KMS-11 (cell line): Measurements from ENCODE around the gene ENOX1.

ENCODE experiments used
- H2AFZ ChIP-seq: fragments of 200-600 bp; sonication (generic); 2 replicates; pipeline ENCODE4 v1.6.1; 2016; ENCODE audit warnings: antibody characterized with exemption, mixed run types, low read depth
- H3K27ac ChIP-seq: fragments of 200-600 bp; sonication (generic); 2 replicates; pipeline ENCODE4 v1.6.1; 2016; ENCODE audit warnings: mild to moderate bottlenecking, mixed run types
- H3K27me3 ChIP-seq: fragments of 200-600 bp; sonication (generic); 2 replicates; pipeline ENCODE4 v1.6.1; 2017; ENCODE audit warnings: mild to moderate bottlenecking, low read depth, mixed run types, moderate library complexity; ENCODE audit not compliant: insufficient read depth
- H3K36me3 ChIP-seq: fragments of 200-600 bp; sonication (generic); 2 replicates; pipeline ENCODE4 v1.6.1; 2017; ENCODE audit warnings: mild to moderate bottlenecking, mixed run types; ENCODE audit not compliant: insufficient read depth
- H3K4me1 ChIP-seq: fragments of 200-600 bp; sonication (generic); 2 replicates; pipeline ENCODE4 v1.6.1; 2016; ENCODE audit warnings: mild to moderate bottlenecking, low read depth, mixed run types; ENCODE audit not compliant: poor library complexity, severe bottlenecking
- H3K4me2 ChIP-seq: fragments of 200-600 bp; sonication (generic); 2 replicates; pipeline ENCODE4 v1.7.0; 2016; ENCODE audit warnings: mild to moderate bottlenecking, mixed run types
- H3K4me3 ChIP-seq: fragments of 200-600 bp; sonication (generic); IDR thresholded peaks from 2 replicates; pipeline ENCODE4 v1.6.1; 2017; ENCODE audit warnings: low read depth, low read length, mixed read lengths; ENCODE audit not compliant: insufficient read depth
- H3K79me2 ChIP-seq: fragments of 200-600 bp; sonication (generic); 2 replicates; pipeline ENCODE4 v1.6.1; 2016; ENCODE audit warnings: low read depth, mixed run types; ENCODE audit not compliant: insufficient read depth
- H3K9ac ChIP-seq: fragments of 200-600 bp; sonication (generic); 2 replicates; pipeline ENCODE4 v1.6.1; 2016; ENCODE audit warnings: mild to moderate bottlenecking, mixed run types
- H4K20me1 ChIP-seq: fragments of 200-600 bp; sonication (generic); 2 replicates; pipeline ENCODE4 v1.6.1; 2016; ENCODE audit warnings: mild to moderate bottlenecking, mixed run types; ENCODE audit not compliant: insufficient read depth
- TF ChIP-seq, protein P1 (sequence below): fragments of 200-600 bp; sonication (generic); conservative IDR thresholded peaks from 2 replicates; pipeline ENCODE4 v1.6.1; 2017; ENCODE audit warnings: low read depth, mild to moderate bottlenecking, antibody characterized with exemption, low read length, moderate library complexity, mixed read lengths

Gene ENOX1

DNA sequence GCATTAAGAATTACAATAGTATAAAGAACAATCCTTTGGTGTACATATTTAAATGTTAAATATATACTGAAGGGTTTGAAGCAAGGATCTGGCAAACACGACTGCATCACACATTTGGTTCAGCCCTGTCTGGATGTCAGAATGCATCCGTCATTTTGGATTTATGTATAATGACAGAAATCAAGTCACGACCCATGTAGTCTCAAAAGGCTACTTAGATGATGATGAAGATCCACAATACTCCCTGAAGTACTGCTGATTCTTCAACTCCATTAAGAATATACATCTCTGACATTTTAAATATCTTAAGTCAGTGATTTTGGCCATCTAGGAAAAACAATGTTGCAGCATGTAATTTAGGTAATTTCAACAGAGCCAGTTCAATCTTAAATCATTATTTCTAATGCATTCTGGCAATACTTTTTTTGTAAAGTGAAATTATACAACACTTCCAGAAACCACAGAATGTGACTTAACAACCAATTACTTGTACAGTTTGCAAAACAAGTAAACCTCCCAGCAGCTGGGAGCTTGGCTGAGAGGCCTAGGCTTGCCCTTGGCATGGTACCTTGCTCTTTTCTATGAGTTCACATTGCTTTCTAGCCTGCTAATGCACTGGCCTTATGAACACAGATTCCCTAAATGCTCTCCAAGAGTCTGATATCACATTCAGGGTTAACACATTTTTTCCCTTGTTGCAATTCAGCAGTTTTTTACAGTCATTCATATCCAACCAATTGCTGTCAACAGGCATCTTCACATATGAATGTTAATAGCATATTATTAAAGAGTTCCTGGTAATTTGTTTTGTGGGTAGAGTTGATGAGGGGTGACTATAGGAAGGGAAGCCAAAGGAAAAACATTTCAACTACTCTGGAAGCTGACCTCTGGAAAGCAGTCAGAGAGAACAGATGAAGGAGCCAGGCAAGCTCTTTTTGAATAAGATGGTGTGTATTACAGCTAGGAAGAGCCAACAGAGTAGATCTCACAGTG is 175.2 kb downstream of the ENOX1 start:
- TF ChIP-seq, protein P1, sequence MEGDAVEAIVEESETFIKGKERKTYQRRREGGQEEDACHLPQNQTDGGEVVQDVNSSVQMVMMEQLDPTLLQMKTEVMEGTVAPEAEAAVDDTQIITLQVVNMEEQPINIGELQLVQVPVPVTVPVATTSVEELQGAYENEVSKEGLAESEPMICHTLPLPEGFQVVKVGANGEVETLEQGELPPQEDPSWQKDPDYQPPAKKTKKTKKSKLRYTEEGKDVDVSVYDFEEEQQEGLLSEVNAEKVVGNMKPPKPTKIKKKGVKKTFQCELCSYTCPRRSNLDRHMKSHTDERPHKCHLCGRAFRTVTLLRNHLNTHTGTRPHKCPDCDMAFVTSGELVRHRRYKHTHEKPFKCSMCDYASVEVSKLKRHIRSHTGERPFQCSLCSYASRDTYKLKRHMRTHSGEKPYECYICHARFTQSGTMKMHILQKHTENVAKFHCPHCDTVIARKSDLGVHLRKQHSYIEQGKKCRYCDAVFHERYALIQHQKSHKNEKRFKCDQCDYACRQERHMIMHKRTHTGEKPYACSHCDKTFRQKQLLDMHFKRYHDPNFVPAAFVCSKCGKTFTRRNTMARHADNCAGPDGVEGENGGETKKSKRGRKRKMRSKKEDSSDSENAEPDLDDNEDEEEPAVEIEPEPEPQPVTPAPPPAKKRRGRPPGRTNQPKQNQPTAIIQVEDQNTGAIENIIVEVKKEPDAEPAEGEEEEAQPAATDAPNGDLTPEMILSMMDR, result no peak
- H3K27me3 ChIP-seq, result no peaks in the 10 kb centered on the region
- H4K20me1 ChIP-seq, result no peaks in the 10 kb centered on the region
- no peak overlapping the region for H3K4me2 ChIP-seq
- no peaks in the 10 kb centered on the region for H3K36me3 ChIP-seq
- no peaks in the 10 kb centered on the region for H3K4me1 ChIP-seq
- H3K27ac ChIP-seq, result no peak overlapping the region
- H3K79me2 ChIP-seq, result no peaks in the 10 kb centered on the region
- H2AFZ ChIP-seq, result no peak overlapping the region
- no peak overlapping the region for H3K9ac ChIP-seq
- H3K4me3 ChIP-seq, result no peak overlapping the region

DNA sequence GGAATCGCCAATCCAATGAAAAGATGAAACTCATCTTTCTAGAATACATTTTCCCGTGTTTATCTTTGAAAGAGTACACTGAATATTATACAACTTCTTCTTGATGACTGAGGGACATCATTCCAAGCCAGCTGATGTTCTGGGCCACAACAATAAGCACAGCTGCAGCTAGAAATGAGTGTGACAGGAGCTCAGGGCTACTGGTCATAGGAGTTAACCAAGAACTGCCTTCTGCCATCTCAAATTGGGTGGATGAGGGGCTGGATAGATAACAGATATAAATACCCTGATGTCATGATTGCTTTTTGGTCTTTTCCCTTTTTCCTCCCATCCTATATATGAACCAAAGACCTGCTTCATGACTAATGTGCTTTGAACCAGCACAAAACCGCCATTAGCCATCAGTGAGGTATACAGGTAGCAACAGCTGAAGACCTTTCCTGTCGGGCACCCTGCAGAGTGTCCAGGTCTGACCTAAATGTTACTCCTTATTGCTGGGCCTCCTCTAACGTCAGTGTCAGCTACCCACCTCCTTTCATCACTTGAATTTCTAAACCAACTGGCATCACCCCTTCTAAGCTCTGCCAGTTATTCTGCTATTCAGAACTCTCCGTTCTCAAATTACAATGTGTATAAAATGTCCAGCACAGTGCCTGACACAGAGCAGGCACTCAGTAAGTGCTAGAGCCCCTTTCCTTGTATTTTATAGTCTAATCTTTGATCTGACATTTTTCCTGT is 178.2 kb downstream of the ENOX1 start:
- no peak overlapping the region for H2AFZ ChIP-seq
- H3K4me2 ChIP-seq, result no peak overlapping the region
- H3K4me1 ChIP-seq, result no peaks in the 10 kb centered on the region
- H3K27ac ChIP-seq, result no peak overlapping the region
- TF ChIP-seq, protein P1, result no peak
- no peak overlapping the region for H3K9ac ChIP-seq
- no peaks in the 10 kb centered on the region for H3K79me2 ChIP-seq
- no peaks in the 10 kb centered on the region for H3K27me3 ChIP-seq
- no peaks in the 10 kb centered on the region for H3K36me3 ChIP-seq
- no peak overlapping the region for H3K4me3 ChIP-seq
- no peaks in the 10 kb centered on the region for H4K20me1 ChIP-seq

DNA sequence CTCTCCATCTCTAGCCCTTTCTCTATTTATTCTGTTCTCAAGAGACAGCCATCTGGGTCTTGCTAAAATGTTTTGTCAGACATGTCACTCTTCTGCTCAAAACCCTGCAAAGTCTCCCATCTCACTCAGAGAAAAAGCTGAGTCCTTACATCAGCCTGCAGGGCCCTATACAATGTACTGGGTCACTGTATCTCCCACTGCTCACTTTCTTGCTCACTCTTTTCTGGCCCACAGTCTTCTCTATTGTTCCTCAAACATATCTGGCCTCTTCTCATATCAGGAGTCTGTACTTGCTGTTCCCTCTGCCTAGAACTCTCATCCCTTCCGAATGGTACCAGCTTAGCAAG is 189.2 kb downstream of the ENOX1 start:
- Histone ChIP-seq H3K9ac (no peak overlapping the region), H3K4me2 (no peak overlapping the region), H3K4me1 (no peaks in the 10 kb centered on the region), H3K36me3 (no peaks in the 10 kb centered on the region), H2AFZ (no peak overlapping the region), H4K20me1 (no peaks in the 10 kb centered on the region), H3K27me3 (no peaks in the 10 kb centered on the region), H3K27ac (no peak overlapping the region), H3K79me2 (no peaks in the 10 kb centered on the region), H3K4me3 (no peak overlapping the region)
- TF ChIP-seq, protein P1, result no peak

DNA sequence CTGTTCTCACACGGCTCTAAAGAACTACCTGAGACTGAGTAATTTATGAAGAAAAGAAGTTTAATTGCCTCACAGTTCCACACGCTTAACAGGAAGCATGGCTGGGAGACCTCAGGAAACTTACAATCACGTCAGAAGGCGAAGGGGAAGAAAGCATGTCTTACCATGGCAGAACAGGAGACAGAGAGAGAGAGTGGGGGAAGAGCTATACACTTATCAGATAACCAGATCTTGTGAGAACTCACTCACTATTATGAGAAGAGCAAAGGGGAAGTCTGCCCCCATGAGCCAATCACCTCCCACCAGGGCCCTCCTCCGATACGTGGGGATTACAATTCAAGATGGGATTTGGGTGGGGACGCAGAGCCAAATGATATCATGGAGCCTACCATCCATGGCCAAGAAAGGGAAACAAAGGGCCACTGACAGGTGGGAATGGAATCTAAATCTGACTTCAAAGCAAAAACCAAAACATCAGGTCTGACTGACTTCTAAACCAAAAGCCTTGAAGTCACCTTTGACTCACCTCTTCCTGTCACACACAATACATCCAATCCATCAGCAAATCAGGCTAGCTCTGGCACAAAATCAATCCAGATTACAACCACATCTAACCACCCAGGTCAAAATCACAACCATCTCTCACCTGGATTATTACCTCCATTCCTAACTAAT is 189.7 kb downstream of the ENOX1 start:
- Histone ChIP-seq H3K4me1 (no peaks in the 10 kb centered on the region), H3K27ac (no peak overlapping the region), H3K27me3 (no peaks in the 10 kb centered on the region), H2AFZ (no peak overlapping the region), H4K20me1 (no peaks in the 10 kb centered on the region), H3K79me2 (no peaks in the 10 kb centered on the region), H3K36me3 (no peaks in the 10 kb centered on the region), H3K4me2 (no peak overlapping the region), H3K4me3 (no peak overlapping the region), H3K9ac (no peak overlapping the region)
- TF ChIP-seq, protein P1, result no peak
